HG02759 (cell line): Measurements from ENCODE around the gene PLA2G4D.

ENCODE experiments used
- ATAC-seq: cut with Tn5 transposase; IDR thresholded peaks from one replicate; pipeline ENCODE4 v1.9.1; 2021; ENCODE audit warnings: mild to moderate bottlenecking, moderate library complexity; ENCODE audit not compliant: unreplicated experiment

The PLA2G4D gene

GRCh38 chr15:42129364-42129763 is 35.0 kb upstream of the PLA2G4D start:
- no peak for ATAC-seq

- no peak for ATAC-seq
Measured at GRCh38 chr15:42128476-42128875, 34.1 kb upstream of the PLA2G4D start.

GRCh38 chr15:42123546-42123945 is 29.2 kb upstream of the PLA2G4D start:
- ATAC-seq, result no peak

- ATAC-seq, result no peak
Measured at GRCh38 chr15:42121682-42122081, 27.3 kb upstream of the PLA2G4D start.

- no peak for ATAC-seq
Measured at GRCh38 chr15:42121021-42121420, 26.7 kb upstream of the PLA2G4D start.

GRCh38 chr15:42120285-42120684 is 25.9 kb upstream of the PLA2G4D start:
- no peak for ATAC-seq

GRCh38 chr15:42119446-42119760 is 25.0 kb upstream of the PLA2G4D start:
- ATAC-seq, result no peak

- ATAC-seq, result no peak
Measured at GRCh38 chr15:42118650-42119445, 24.5 kb upstream of the PLA2G4D start.

GRCh38 chr15:42111924-42112323 is 17.6 kb upstream of the PLA2G4D start:
- no peak for ATAC-seq

- ATAC-seq, result no peak
Measured at GRCh38 chr15:42110367-42110766, 16.0 kb upstream of the PLA2G4D start.

GRCh38 chr15:42108806-42109205 is 14.4 kb upstream of the PLA2G4D start:
- no peak for ATAC-seq

GRCh38 chr15:42108189-42108588 is 13.8 kb upstream of the PLA2G4D start:
- no peak for ATAC-seq

- no peak for ATAC-seq
Measured at GRCh38 chr15:42107473-42107872, 13.1 kb upstream of the PLA2G4D start.

- no peak for ATAC-seq
Measured at GRCh38 chr15:42106288-42106687, 11.9 kb upstream of the PLA2G4D start.

- no peak for ATAC-seq
Measured at GRCh38 chr15:42104095-42104891, 9.9 kb upstream of the PLA2G4D start.

- ATAC-seq, result no peak
Measured at GRCh38 chr15:42102646-42103235, 8.4 kb upstream of the PLA2G4D start.

GRCh38 chr15:42101861-42102260 is 7.5 kb upstream of the PLA2G4D start:
- no peak for ATAC-seq

- no peak for ATAC-seq
Measured at GRCh38 chr15:42100021-42100800, 5.8 kb upstream of the PLA2G4D start.

GRCh38 chr15:42097018-42097417 is 2.7 kb upstream of the PLA2G4D start:
- no peak for ATAC-seq

- no peak for ATAC-seq
Measured at GRCh38 chr15:42093966-42094365, 396 bp downstream of the PLA2G4D start.
